Measurements from ENCODE around the gene FOXS1. TPM values are rescaled to one million over a fixed set of nuclear protein-coding genes. Genes with fewer than 3 reads are reported as not detected.

FOXS1 gene
- total and polyA plus RNA-seq, 2 donors from 2014 or later: 2.1 to 9.8 TPM

- peak overlapping the region in 2 of 3 donors; percentile 93 to 95 for H3K4me3 ChIP-seq (ENCODE audit: low read length in 3 of 3)
- intact Hi-C loops (cut with DNase I): no loop called here
- peak overlapping the region; percentile 93 for H3K27ac ChIP-seq (ENCODE audit: low read depth in 2 of 2, low read length in 2 of 2)
- H3K9ac ChIP-seq (ENCODE audit: low read length in 3 of 3): peak overlapping the region in 2 of 3 donors; percentile 72 to 85
- no peak for TF ChIP-seq CTCF (IDR thresholded peaks at IDR 0.05; ENCODE audit: borderline replicate concordance, extremely low read depth, insufficient read depth)
- H3K9me3 ChIP-seq (ENCODE audit: control insufficient read depth in 2 of 3, insufficient read depth in 1 of 3, low read length in 3 of 3): no peaks in the 10 kb centered on the region
- DNase-seq: no peak
- peaks cover 0 to 12% (median 10%) of the 10 kb centered on the region in 3 donors for H3K4me1 ChIP-seq (ENCODE audit: control insufficient read depth in 2 of 3, insufficient read depth in 2 of 3, low read depth in 1 of 3, low read length in 3 of 3)
- H3K36me3 ChIP-seq (ENCODE audit: control insufficient read depth in 2 of 3, insufficient read depth in 3 of 3, low read length in 3 of 3): peaks cover 0 to 4% (median 0%) of the 10 kb centered on the region in 3 donors
- no peak for FAIRE-seq
- H3K27me3 ChIP-seq (ENCODE audit: control insufficient read depth, insufficient read depth, low read length): no peaks in the 10 kb centered on the region
Measured at GRCh38 chr20:31868853-31869672, 23.7 kb upstream of the FOXS1 start.

DNA sequence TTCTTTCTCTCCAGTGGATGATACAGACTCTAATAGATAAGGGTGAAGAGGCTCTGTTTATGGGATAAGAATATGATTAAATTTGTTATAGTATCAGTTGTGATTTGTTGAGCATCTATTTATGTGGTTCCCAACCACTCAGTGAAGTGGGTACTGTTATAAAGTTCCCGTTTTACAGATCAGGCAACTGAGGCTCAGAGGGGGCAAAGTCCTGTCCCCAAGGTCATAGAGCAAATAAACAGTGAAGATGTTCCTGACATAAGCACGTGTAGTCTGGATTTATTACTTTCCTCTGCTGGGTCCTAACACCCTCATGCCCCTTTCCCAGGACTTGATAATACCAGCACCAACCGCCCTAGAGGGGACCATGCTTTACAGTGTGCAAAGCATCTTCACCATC lies 20.8 kb upstream of the FOXS1 start:
- H3K4me3 ChIP-seq (ENCODE audit: low read length in 3 of 3): no peak overlapping the region
- H3K9me3 ChIP-seq (ENCODE audit: control insufficient read depth in 2 of 3, insufficient read depth in 1 of 3, low read length in 3 of 3): no peaks in the 10 kb centered on the region
- H3K4me1 ChIP-seq (ENCODE audit: control insufficient read depth in 2 of 3, insufficient read depth in 2 of 3, low read depth in 1 of 3, low read length in 3 of 3): peaks cover 0 to 18% (median 10%) of the 10 kb centered on the region in 3 donors
- H3K9ac ChIP-seq (ENCODE audit: low read length in 3 of 3): no peak overlapping the region
- H3K36me3 ChIP-seq (ENCODE audit: control insufficient read depth in 2 of 3, insufficient read depth in 3 of 3, low read length in 3 of 3): peaks cover 0 to 9% (median 0%) of the 10 kb centered on the region in 3 donors
- no peak overlapping the region for H3K27ac ChIP-seq (ENCODE audit: low read depth in 2 of 2, low read length in 2 of 2)
- H3K27me3 ChIP-seq (ENCODE audit: control insufficient read depth, insufficient read depth, low read length): no peaks in the 10 kb centered on the region
- intact Hi-C loops (cut with DNase I): no loop called here
- no peak for FAIRE-seq
- no peak for DNase-seq
- no peak for TF ChIP-seq CTCF (IDR thresholded peaks at IDR 0.05; ENCODE audit: borderline replicate concordance, extremely low read depth, insufficient read depth)

GRCh38 chr20:31864521-31865400 lies 19.4 kb upstream of the FOXS1 start:
- DNase-seq: peak in 1 of 5 donors; percentile 41
- no peak for TF ChIP-seq CTCF (IDR thresholded peaks at IDR 0.05; ENCODE audit: borderline replicate concordance, extremely low read depth, insufficient read depth)
- no peak for FAIRE-seq
- Histone ChIP-seq H3K9ac (ENCODE audit: low read length in 3 of 3) (no peak overlapping the region), H3K9me3 (ENCODE audit: control insufficient read depth in 2 of 3, insufficient read depth in 1 of 3, low read length in 3 of 3) (no peaks in the 10 kb centered on the region), H3K27ac (ENCODE audit: low read depth in 2 of 2, low read length in 2 of 2) (no peak overlapping the region), H3K27me3 (ENCODE audit: control insufficient read depth, insufficient read depth, low read length) (no peaks in the 10 kb centered on the region), H3K4me1 (ENCODE audit: control insufficient read depth in 2 of 3, insufficient read depth in 2 of 3, low read depth in 1 of 3, low read length in 3 of 3) (peaks cover 0 to 29% (median 18%) of the 10 kb centered on the region in 3 donors), H3K36me3 (ENCODE audit: control insufficient read depth in 2 of 3, insufficient read depth in 3 of 3, low read length in 3 of 3) (peaks cover 0 to 9% (median 0%) of the 10 kb centered on the region in 3 donors), H3K4me3 (ENCODE audit: low read length in 3 of 3) (no peak overlapping the region)
- intact Hi-C loops (cut with DNase I): no loop called here
